ENCODE results near the gene STMND1. TPM values are rescaled to one million over a fixed set of nuclear protein-coding genes. Genes with fewer than 3 reads are reported as not detected.

STMND1 gene
- total RNA-seq, 1 donor = not detected

DNA sequence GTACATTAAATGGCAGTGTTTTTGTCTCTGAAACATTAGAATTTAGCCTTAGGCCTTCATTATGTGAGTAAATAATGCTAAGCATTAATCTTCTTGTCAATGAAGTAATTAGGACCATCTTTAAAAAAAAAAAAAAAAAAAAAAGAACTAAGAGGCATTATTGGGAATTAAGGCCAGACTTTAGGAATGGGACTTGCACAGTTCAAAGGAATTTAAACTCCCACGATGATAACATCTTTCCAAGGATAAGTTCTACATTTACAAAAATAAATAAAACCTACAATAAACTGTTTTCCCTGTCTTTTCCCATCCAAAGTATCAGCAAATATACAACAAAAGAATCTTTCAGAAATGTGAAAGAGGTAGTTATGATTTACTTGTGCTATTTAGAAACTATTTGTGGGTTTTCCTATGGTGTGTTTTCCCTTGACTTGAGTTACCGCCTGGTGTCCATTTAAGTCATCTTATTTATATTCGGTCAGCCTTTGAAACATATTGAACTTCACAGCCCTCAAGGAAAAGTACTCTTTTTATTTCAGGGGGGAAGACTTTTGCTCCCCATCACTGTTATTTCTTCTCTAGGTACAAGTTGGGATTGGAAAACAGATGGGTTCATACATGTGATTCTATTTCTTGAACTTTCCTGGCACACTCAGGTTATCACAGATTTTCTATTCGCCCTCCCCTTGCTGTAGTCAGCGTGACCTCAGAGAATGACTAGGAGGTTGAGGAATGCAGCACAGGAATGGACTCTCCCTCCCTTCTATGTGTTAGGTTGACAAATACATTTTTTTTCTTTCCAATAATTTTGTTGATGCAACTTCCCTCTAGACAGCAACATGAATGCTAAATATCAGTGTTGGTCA, 13.6 kb downstream of the STMND1 start:
- Histone ChIP-seq H3K4me3 (ENCODE audit: insufficient read depth, low read length) (no peak overlapping the region), H4K20me1 (ENCODE audit: insufficient read depth, low read length) (no peaks in the 10 kb centered on the region), H2AFZ (ENCODE audit: low read length) (peak overlapping the region; percentile 76), H3K27me3 (ENCODE audit: insufficient read depth, low read length) (no peaks in the 10 kb centered on the region), H3K36me3 (ENCODE audit: insufficient read depth, low read length) (no peaks in the 10 kb centered on the region), H3K4me1 (ENCODE audit: insufficient read depth, low read length) (peaks cover 17% of the 10 kb centered on the region), H3K79me2 (ENCODE audit: insufficient read depth, low read length) (no peaks in the 10 kb centered on the region), H3K9me3 (ENCODE audit: low read depth, low read length) (no peaks in the 10 kb centered on the region), H3K4me2 (ENCODE audit: insufficient read depth, low read length) (peak overlapping the region; percentile 63), H3K27ac (ENCODE audit: low read depth, low read length) (peak overlapping the region; percentile 58)
- no peak for DNase-seq (ENCODE audit: insufficient read length, low spot score, missing footprints)
- TF ChIP-seq, protein P1, sequence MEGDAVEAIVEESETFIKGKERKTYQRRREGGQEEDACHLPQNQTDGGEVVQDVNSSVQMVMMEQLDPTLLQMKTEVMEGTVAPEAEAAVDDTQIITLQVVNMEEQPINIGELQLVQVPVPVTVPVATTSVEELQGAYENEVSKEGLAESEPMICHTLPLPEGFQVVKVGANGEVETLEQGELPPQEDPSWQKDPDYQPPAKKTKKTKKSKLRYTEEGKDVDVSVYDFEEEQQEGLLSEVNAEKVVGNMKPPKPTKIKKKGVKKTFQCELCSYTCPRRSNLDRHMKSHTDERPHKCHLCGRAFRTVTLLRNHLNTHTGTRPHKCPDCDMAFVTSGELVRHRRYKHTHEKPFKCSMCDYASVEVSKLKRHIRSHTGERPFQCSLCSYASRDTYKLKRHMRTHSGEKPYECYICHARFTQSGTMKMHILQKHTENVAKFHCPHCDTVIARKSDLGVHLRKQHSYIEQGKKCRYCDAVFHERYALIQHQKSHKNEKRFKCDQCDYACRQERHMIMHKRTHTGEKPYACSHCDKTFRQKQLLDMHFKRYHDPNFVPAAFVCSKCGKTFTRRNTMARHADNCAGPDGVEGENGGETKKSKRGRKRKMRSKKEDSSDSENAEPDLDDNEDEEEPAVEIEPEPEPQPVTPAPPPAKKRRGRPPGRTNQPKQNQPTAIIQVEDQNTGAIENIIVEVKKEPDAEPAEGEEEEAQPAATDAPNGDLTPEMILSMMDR (IDR thresholded peaks at IDR 0.05; ENCODE audit: extremely low read depth, low read depth, low read length) = no peak

DNA sequence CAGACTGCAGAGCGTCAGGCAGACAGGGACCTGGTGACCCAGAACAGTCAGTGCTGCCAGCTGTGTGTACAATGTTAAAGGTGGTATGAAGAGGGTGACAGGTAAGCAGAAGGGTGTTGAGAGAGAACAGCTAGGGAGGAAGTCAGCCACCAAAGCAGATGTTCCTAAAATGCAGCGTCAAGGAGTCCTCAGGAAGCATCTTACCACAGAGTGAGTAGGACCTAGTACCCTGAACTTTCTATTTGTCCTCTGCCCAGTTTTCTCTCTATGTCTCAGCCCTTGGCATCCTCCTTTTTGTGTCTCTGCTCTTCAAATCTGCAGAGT, 14.2 kb downstream of the STMND1 start:
- no peaks in the 10 kb centered on the region for H3K36me3 ChIP-seq (ENCODE audit: insufficient read depth, low read length)
- H3K9me3 ChIP-seq (ENCODE audit: low read depth, low read length) = no peaks in the 10 kb centered on the region
- H3K27ac ChIP-seq (ENCODE audit: low read depth, low read length) = no peak overlapping the region
- peak overlapping the region; percentile 57 for H2AFZ ChIP-seq (ENCODE audit: low read length)
- TF ChIP-seq, protein P1 (IDR thresholded peaks at IDR 0.05; ENCODE audit: extremely low read depth, low read depth, low read length) = no peak
- H4K20me1 ChIP-seq (ENCODE audit: insufficient read depth, low read length) = no peaks in the 10 kb centered on the region
- no peak overlapping the region for H3K4me3 ChIP-seq (ENCODE audit: insufficient read depth, low read length)
- H3K27me3 ChIP-seq (ENCODE audit: insufficient read depth, low read length) = no peaks in the 10 kb centered on the region
- peak overlapping the region; percentile 63 for H3K4me2 ChIP-seq (ENCODE audit: insufficient read depth, low read length)
- no peaks in the 10 kb centered on the region for H3K79me2 ChIP-seq (ENCODE audit: insufficient read depth, low read length)
- H3K4me1 ChIP-seq (ENCODE audit: insufficient read depth, low read length) = peaks cover 17% of the 10 kb centered on the region
- no peak for DNase-seq (ENCODE audit: insufficient read length, low spot score, missing footprints)

DNA sequence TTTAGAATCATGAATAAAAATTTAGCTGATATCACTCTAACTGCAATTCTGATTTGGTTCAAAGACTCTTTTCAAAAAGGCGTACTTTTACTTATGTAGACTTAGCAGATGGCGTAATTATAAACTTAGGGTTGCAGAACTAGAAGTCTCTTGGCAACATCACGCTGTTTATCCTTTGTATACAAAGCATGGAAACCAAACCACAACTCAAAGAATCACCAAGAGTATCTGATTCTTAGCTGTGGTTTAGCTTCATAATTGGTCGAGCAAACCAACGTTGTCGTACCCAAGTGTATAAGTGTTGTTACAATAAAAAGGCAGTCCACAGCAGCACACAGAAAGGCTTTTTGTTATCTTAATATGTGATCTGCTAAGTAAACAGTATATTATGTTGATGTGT, 18.2 kb downstream of the STMND1 start:
- Histone ChIP-seq H3K36me3 (ENCODE audit: insufficient read depth, low read length) (no peaks in the 10 kb centered on the region), H3K27me3 (ENCODE audit: insufficient read depth, low read length) (peaks cover 25% of the 10 kb centered on the region), H2AFZ (ENCODE audit: low read length) (peak overlapping the region; percentile 20), H3K4me1 (ENCODE audit: insufficient read depth, low read length) (peaks cover 13% of the 10 kb centered on the region), H3K4me3 (ENCODE audit: insufficient read depth, low read length) (no peak overlapping the region), H3K4me2 (ENCODE audit: insufficient read depth, low read length) (no peak overlapping the region), H4K20me1 (ENCODE audit: insufficient read depth, low read length) (no peaks in the 10 kb centered on the region), H3K9me3 (ENCODE audit: low read depth, low read length) (no peaks in the 10 kb centered on the region), H3K27ac (ENCODE audit: low read depth, low read length) (no peak overlapping the region), H3K79me2 (ENCODE audit: insufficient read depth, low read length) (no peaks in the 10 kb centered on the region)
- TF ChIP-seq, protein P1 (IDR thresholded peaks at IDR 0.05; ENCODE audit: extremely low read depth, low read depth, low read length) = no peak
- no peak for DNase-seq (ENCODE audit: insufficient read length, low spot score, missing footprints)

DNA sequence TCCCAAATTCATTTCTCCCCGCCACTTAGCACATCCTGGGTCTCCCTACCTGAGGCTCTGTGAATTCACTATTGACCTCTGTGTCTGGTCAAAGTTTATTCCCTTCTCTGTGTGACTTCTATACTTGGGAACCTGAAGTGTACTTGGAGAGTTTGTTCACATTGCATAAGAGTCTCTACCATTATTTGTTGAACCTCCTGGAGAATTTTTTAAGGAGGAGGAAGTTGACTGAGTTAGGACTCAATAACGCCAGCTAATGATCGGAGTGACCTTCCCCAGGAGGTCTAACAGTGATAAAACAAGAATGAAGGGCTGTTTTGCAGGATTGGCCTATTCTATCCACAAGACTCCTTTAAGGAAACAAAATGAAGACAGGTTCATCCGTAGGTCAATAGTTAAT, 23.6 kb downstream of the STMND1 start:
- H3K79me2 ChIP-seq (ENCODE audit: insufficient read depth, low read length) = no peaks in the 10 kb centered on the region
- no peak for DNase-seq (ENCODE audit: insufficient read length, low spot score, missing footprints)
- peaks cover 31% of the 10 kb centered on the region for H3K27me3 ChIP-seq (ENCODE audit: insufficient read depth, low read length)
- H2AFZ ChIP-seq (ENCODE audit: low read length) = no peak overlapping the region
- H4K20me1 ChIP-seq (ENCODE audit: insufficient read depth, low read length) = no peaks in the 10 kb centered on the region
- no peak overlapping the region for H3K4me3 ChIP-seq (ENCODE audit: insufficient read depth, low read length)
- TF ChIP-seq, protein P1 (IDR thresholded peaks at IDR 0.05; ENCODE audit: extremely low read depth, low read depth, low read length) = no peak
- no peak overlapping the region for H3K4me2 ChIP-seq (ENCODE audit: insufficient read depth, low read length)
- no peak overlapping the region for H3K27ac ChIP-seq (ENCODE audit: low read depth, low read length)
- no peaks in the 10 kb centered on the region for H3K36me3 ChIP-seq (ENCODE audit: insufficient read depth, low read length)
- H3K9me3 ChIP-seq (ENCODE audit: low read depth, low read length) = no peaks in the 10 kb centered on the region
- H3K4me1 ChIP-seq (ENCODE audit: insufficient read depth, low read length) = no peaks in the 10 kb centered on the region
